Measurements from ENCODE around the gene ADCY5.

ADCY5 gene

DNA sequence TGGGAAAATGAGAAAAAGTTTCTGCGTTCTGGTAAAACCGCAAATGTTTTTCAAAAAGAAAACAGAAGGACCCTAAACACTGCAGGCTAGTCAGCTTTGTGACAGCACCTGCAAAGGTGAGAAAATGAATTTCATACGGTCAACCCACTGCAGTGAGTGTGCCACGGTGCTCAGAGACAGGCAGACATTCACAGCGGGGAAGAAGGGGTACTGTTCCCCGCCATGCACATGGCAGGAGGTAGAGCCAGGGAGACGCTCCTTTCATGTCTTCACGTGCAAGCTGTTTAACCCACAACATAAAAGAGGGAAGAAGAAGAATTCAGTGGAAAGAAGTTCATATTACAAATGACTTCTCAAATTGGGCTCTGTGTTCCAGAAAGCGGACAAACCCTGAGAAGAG, 137.7 kb downstream of the ADCY5 start:
- ChIA-PET POLR2A (no interaction called here), CTCF (no interaction called here)
- Histone ChIP-seq H3K27ac (ENCODE audit: extremely low read depth, low read depth, low read length) (no peak overlapping the region), H3K36me3 (ENCODE audit: control insufficient read depth in 2 of 2, insufficient read depth in 1 of 2, low read length in 2 of 2) (no peaks in the 10 kb centered on the region), H3K9me3 (ENCODE audit: control insufficient read depth, insufficient read depth, low read depth, low read length) (no peaks in the 10 kb centered on the region), H3K4me1 (ENCODE audit: control insufficient read depth, insufficient read depth, low read length) (no peaks in the 10 kb centered on the region), H3K4me3 (ENCODE audit: low read depth, low read length) (no peak overlapping the region)
- TF ChIP-seq ZNF121 (tag by site-specific recombination; IDR thresholded peaks at IDR 0.05) (no peak), ZNF18 (tag by site-specific recombination; IDR thresholded peaks at IDR 0.05) (no peak), KLF9 (tag by site-specific recombination; IDR thresholded peaks at IDR 0.05; ENCODE audit: low read depth) (no peak), ZNF571 (tag by site-specific recombination; IDR thresholded peaks at IDR 0.05) (no peak), ZFHX2 (tag by site-specific recombination; conservative IDR thresholded peaks at IDR 0.05) (no peak), KLF16 (tag by site-specific recombination; IDR thresholded peaks at IDR 0.05) (no peak), FEZF1 (tag by site-specific recombination; IDR thresholded peaks at IDR 0.05) (no peak), ZBTB20 (tag by site-specific recombination; IDR thresholded peaks at IDR 0.05) (no peak), SP3 (tag by site-specific recombination; IDR thresholded peaks at IDR 0.05) (no peak)
- TF ChIP-seq, protein P1, sequence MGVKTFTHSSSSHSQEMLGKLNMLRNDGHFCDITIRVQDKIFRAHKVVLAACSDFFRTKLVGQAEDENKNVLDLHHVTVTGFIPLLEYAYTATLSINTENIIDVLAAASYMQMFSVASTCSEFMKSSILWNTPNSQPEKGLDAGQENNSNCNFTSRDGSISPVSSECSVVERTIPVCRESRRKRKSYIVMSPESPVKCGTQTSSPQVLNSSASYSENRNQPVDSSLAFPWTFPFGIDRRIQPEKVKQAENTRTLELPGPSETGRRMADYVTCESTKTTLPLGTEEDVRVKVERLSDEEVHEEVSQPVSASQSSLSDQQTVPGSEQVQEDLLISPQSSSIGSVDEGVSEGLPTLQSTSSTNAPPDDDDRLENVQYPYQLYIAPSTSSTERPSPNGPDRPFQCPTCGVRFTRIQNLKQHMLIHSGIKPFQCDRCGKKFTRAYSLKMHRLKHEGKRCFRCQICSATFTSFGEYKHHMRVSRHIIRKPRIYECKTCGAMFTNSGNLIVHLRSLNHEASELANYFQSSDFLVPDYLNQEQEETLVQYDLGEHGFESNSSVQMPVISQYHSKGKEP (tag by site-specific recombination; IDR thresholded peaks at IDR 0.05): no peak
- TF ChIP-seq, protein P2, sequence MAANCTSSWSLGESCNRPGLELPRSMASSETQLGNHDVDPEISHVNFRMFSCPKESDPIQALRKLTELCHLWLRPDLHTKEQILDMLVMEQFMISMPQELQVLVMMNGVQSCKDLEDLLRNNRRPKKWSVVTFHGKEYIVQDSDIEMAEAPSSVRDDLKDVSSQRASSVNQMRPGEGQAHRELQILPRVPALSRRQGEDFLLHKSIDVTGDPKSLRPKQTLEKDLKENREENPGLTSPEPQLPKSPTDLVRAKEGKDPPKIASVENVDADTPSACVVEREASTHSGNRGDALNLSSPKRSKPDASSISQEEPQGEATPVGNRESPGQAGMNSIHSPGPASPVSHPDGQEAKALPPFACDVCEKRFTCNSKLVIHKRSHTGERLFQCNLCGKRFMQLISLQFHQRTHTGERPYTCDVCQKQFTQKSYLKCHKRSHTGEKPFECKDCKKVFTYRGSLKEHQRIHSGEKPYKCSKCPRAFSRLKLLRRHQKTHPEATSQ (tag by site-specific recombination; IDR thresholded peaks at IDR 0.05): no peak

DNA sequence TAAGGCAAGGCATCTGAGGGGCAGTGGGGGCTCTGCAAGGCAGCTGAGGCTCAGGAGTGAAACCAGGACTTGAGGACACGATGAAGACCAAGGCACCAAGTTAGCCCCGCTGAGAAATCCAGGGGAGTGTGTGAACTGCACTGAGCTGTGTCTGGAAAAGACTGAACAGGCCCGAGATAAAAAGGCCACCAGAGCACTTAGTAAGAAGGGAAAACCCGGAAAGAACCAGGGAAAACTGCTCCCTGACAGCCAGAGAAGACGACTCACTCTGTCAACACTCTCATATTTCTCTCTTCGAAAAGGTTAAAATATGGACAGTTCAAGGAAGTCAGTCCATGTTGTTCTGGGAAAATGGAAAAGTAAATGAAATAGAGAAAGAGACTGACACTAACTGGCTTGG, 138.1 kb downstream of the ADCY5 start:
- no peak overlapping the region for H3K27ac ChIP-seq (ENCODE audit: extremely low read depth, low read depth, low read length)

More for the DNA sequence above, 138.1 kb downstream of the ADCY5 start:
- Histone ChIP-seq H3K9me3 (ENCODE audit: control insufficient read depth, insufficient read depth, low read depth, low read length) (no peaks in the 10 kb centered on the region), H3K36me3 (ENCODE audit: control insufficient read depth in 2 of 2, insufficient read depth in 1 of 2, low read length in 2 of 2) (no peaks in the 10 kb centered on the region), H3K4me3 (ENCODE audit: low read depth, low read length) (no peak overlapping the region), H3K4me1 (ENCODE audit: control insufficient read depth, insufficient read depth, low read length) (no peaks in the 10 kb centered on the region)
- ChIA-PET POLR2A (no interaction called here), CTCF (no interaction called here)
- no peak for TF ChIP-seq ZNF701 (tag by site-specific recombination; IDR thresholded peaks at IDR 0.05)
- TF ChIP-seq ZNF621 (tag by site-specific recombination; IDR thresholded peaks at IDR 0.05): no peak
- TF ChIP-seq ZNF560 (tag by site-specific recombination; IDR thresholded peaks at IDR 0.05; ENCODE audit: borderline replicate concordance): no peak
- no peak for TF ChIP-seq ZEB2 (tag by site-specific recombination; IDR thresholded peaks at IDR 0.05)
- TF ChIP-seq ZNF202 (tag by site-specific recombination; IDR thresholded peaks at IDR 0.05; ENCODE audit: borderline replicate concordance): no peak
- no peak for TF ChIP-seq ZNF16 (tag by site-specific recombination; IDR thresholded peaks at IDR 0.05; ENCODE audit: low read depth)
- no peak for TF ChIP-seq REST (tag by site-specific recombination; IDR thresholded peaks at IDR 0.05)
- TF ChIP-seq ZNF549 (tag by site-specific recombination; IDR thresholded peaks at IDR 0.05): no peak
- TF ChIP-seq ZNF629 (tag by site-specific recombination; IDR thresholded peaks at IDR 0.05): no peak
- no peak for TF ChIP-seq ZNF596 (tag by site-specific recombination; IDR thresholded peaks at IDR 0.05)
- TF ChIP-seq ZFHX2 (tag by site-specific recombination; conservative IDR thresholded peaks at IDR 0.05): no peak
